VCaP (cell line): ENCODE measurements around the gene KLK10.
A peak's percentile ranks its signal among the peaks of the same experiment; 100 is the strongest.

Source experiments
- H3K27ac ChIP-seq: fragments of 450-650 bp; 2 replicates; pipeline ENCODE4 v1.5.1; 2017
- CTCF ChIP-seq: fragments of 450-650 bp; conservative IDR thresholded peaks from 2 replicates; pipeline ENCODE4 v1.5.1; 2017; ENCODE audit warnings: mild to moderate bottlenecking, moderate library complexity

Gene KLK10

GRCh38 chr19:51016798-51017683 is 2.5 kb downstream of the KLK10 start:
- TF ChIP-seq CTCF = peak; percentile 97
- no peak overlapping the region for H3K27ac ChIP-seq

- no peak overlapping the region for H3K27ac ChIP-seq
- no peak for TF ChIP-seq CTCF
Observed at GRCh38 chr19:51015691-51016267, 3.7 kb downstream of the KLK10 start.

- H3K27ac ChIP-seq = no peak overlapping the region
Observed at GRCh38 chr19:51014242-51014641, 5.3 kb downstream of the KLK10 start.

GRCh38 chr19:51012661-51013190 is 6.8 kb downstream of the KLK10 start:
- no peak overlapping the region for H3K27ac ChIP-seq
- TF ChIP-seq CTCF = no peak

More at GRCh38 chr19:51014242-51014641, 5.3 kb downstream of the KLK10 start:
- no peak for TF ChIP-seq CTCF

GRCh38 chr19:51010066-51010795 is 9.3 kb downstream of the KLK10 start:
- H3K27ac ChIP-seq = no peak overlapping the region
- TF ChIP-seq CTCF = no peak

GRCh38 chr19:51009061-51009891 is 10.2 kb downstream of the KLK10 start:
- no peak overlapping the region for H3K27ac ChIP-seq
- TF ChIP-seq CTCF = no peak
